Neural progenitor cell (in vitro differentiated cells): ENCODE results near the gene EMP1. TPM values are rescaled to one million over a fixed set of nuclear protein-coding genes. Genes with fewer than 3 reads are reported as not detected.
"Not testable (repeated sequence)": the region's sequence is repeated elsewhere in the genome, so short reads cannot be mapped to it uniquely, and the experiment has no call there.

ENCODE experiments used
- DNase-seq: peaks from one replicate; pipeline ENCODE4 v3.0.0-alpha.2; 2016; ENCODE audit warnings: low spot score
- H2AFZ ChIP-seq: fragments of 200-600 bp; sonication (generic); replicated peaks from 2 replicates; pipeline ENCODE4 v1.6.1; 2016; ENCODE audit warnings: antibody characterized with exemption
- H3F3A ChIP-seq: fragments of 200-600 bp; sonication (generic); 2 replicates; pipeline ENCODE4 v1.6.1; 2016; ENCODE audit warnings: antibody characterized with exemption, low read depth
- H3K27ac ChIP-seq: fragments of 200-600 bp; sonication (generic); 2 replicates; pipeline ENCODE4 v1.5.1; 2016; ENCODE audit warnings: mild to moderate bottlenecking
- H3K27me3 ChIP-seq: fragments of 200-600 bp; sonication (generic); 2 replicates; pipeline ENCODE4 v1.6.1; 2016; ENCODE audit warnings: mild to moderate bottlenecking, moderate library complexity
- H3K36me3 ChIP-seq: fragments of 200-600 bp; sonication (generic); 2 replicates; pipeline ENCODE4 v1.5.1; 2016
- H3K4me1 ChIP-seq: fragments of 200-600 bp; sonication (generic); 2 replicates; pipeline ENCODE4 v1.6.1; 2016; ENCODE audit warnings: mixed run types
- H3K4me2 ChIP-seq: fragments of 200-600 bp; sonication (generic); 2 replicates; pipeline ENCODE4 v1.6.1; 2016
- H3K4me3 ChIP-seq: fragments of 200-600 bp; sonication (generic); 2 replicates; pipeline ENCODE4 v1.5.1; 2016
- H3K79me2 ChIP-seq: fragments of 200-600 bp; sonication (generic); 2 replicates; pipeline ENCODE4 v1.6.1; 2016; ENCODE audit warnings: low read depth
- H3K9ac ChIP-seq: fragments of 200-600 bp; sonication (generic); 2 replicates; pipeline ENCODE4 v1.6.1; 2016
- H3K9me3 ChIP-seq: fragments of 200-600 bp; sonication (generic); 2 replicates; pipeline ENCODE4 v1.5.1; 2016; ENCODE audit warnings: low read depth
- H4K20me1 ChIP-seq: fragments of 200-600 bp; sonication (generic); 2 replicates; pipeline ENCODE4 v1.6.1; 2016; ENCODE audit warnings: low read depth
- H3K27ac Mint-ChIP-seq: 3 replicates; pipeline ENCODE4 v1.8.0; 2021; ENCODE audit warnings: mixed read lengths
- H3K27me3 Mint-ChIP-seq: 2 replicates; pipeline ENCODE4 v1.8.0; 2022; ENCODE audit warnings: low read depth, mild to moderate bottlenecking, inconsistent platforms, moderate library complexity, mixed read lengths; ENCODE audit not compliant: insufficient read depth
- H3K36me3 Mint-ChIP-seq: 3 replicates; pipeline ENCODE4 v1.8.0; 2021; ENCODE audit warnings: mixed read lengths
- H3K4me1 Mint-ChIP-seq: 3 replicates; pipeline ENCODE4 v1.8.0; 2021; ENCODE audit warnings: mixed read lengths
- H3K4me3 Mint-ChIP-seq: 3 replicates; pipeline ENCODE4 v1.8.0; 2021; ENCODE audit warnings: mild to moderate bottlenecking, moderate library complexity, mixed read lengths
- H3K9me3 Mint-ChIP-seq: 3 replicates; pipeline ENCODE4 v1.8.0; 2020; ENCODE audit warnings: mixed read lengths
- EZH2 ChIP-seq: fragments of 200-600 bp; sonication (generic); IDR thresholded peaks from 2 replicates; pipeline ENCODE4 v1.6.1; 2017; ENCODE audit warnings: antibody characterized with exemption, mild to moderate bottlenecking, moderate library complexity
- EZH2phosphoT487 ChIP-seq: fragments of 200-600 bp; sonication (generic); IDR thresholded peaks from 2 replicates; pipeline ENCODE4 v1.6.1; 2017; ENCODE audit warnings: antibody characterized with exemption
- total RNA-seq: library from RNA; depleted of rRNA; stranded (reverse); fragments of >200 nt; gene quantifications from 2 replicates; pipeline ENCODE4 v1.2.3, GENCODE V29; 2015; ENCODE audit warnings: low replicate concordance
- TF ChIP-seq, protein P1 (sequence below): fragments of 200-600 bp; sonication (generic); IDR thresholded peaks from 2 replicates; pipeline ENCODE4 v1.5.1; 2017; ENCODE audit warnings: antibody characterized with exemption, mild to moderate bottlenecking

EMP1 gene
- total RNA-seq, 1 donor from 2014 or later: not detected

DNA sequence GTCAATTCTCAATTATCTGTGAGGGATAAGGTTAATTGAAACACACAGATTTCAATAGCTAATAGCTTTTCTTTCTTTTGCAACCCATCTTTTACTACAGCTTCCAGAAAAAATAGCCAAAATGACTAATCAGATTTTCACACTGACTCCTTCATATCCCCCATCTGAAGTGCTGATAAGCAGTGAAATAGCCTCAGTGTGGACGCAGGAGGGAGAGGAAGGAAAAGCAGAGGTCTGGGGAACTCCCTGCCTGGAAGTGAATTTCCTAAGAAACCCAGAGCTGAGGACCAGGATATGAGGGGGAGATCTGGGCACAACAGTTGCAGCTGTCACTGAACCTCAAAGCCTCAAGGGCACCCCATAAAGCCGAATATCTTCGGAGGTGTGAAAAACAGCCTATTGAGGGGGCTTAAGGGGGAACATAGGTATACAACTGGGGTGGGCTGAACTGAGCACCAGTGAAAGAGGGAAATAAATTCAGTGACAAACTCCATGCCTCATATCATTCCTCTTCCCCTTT is 60.9 kb downstream of the EMP1 start:
- Mint-ChIP-seq H3K4me3 (no peak overlapping the region), H3K27ac (peak overlapping the region; percentile 69), H3K4me1 (peaks cover 39% of the 10 kb centered on the region), H3K27me3 (peaks cover 3% of the 10 kb centered on the region), H3K9me3 (no peaks in the 10 kb centered on the region), H3K36me3 (no peaks in the 10 kb centered on the region)
- H2AFZ ChIP-seq: no peak overlapping the region
- no peaks in the 10 kb centered on the region for H3K9me3 ChIP-seq
- peaks cover 27% of the 10 kb centered on the region for H3K4me1 ChIP-seq
- no peaks in the 10 kb centered on the region for H3K36me3 ChIP-seq
- no peak overlapping the region for H3K9ac ChIP-seq
- H3K27me3 ChIP-seq: no peaks in the 10 kb centered on the region
- no peak overlapping the region for H3K4me3 ChIP-seq
- DNase-seq: no peak
- H3F3A ChIP-seq: no peaks in the 10 kb centered on the region
- no peak for TF ChIP-seq EZH2
- no peak for TF ChIP-seq EZH2phosphoT487
- TF ChIP-seq, protein P1, sequence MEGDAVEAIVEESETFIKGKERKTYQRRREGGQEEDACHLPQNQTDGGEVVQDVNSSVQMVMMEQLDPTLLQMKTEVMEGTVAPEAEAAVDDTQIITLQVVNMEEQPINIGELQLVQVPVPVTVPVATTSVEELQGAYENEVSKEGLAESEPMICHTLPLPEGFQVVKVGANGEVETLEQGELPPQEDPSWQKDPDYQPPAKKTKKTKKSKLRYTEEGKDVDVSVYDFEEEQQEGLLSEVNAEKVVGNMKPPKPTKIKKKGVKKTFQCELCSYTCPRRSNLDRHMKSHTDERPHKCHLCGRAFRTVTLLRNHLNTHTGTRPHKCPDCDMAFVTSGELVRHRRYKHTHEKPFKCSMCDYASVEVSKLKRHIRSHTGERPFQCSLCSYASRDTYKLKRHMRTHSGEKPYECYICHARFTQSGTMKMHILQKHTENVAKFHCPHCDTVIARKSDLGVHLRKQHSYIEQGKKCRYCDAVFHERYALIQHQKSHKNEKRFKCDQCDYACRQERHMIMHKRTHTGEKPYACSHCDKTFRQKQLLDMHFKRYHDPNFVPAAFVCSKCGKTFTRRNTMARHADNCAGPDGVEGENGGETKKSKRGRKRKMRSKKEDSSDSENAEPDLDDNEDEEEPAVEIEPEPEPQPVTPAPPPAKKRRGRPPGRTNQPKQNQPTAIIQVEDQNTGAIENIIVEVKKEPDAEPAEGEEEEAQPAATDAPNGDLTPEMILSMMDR: no peak
- H4K20me1 ChIP-seq: no peaks in the 10 kb centered on the region
- H3K27ac ChIP-seq: no peak overlapping the region
- no peaks in the 10 kb centered on the region for H3K79me2 ChIP-seq
- no peak overlapping the region for H3K4me2 ChIP-seq

DNA sequence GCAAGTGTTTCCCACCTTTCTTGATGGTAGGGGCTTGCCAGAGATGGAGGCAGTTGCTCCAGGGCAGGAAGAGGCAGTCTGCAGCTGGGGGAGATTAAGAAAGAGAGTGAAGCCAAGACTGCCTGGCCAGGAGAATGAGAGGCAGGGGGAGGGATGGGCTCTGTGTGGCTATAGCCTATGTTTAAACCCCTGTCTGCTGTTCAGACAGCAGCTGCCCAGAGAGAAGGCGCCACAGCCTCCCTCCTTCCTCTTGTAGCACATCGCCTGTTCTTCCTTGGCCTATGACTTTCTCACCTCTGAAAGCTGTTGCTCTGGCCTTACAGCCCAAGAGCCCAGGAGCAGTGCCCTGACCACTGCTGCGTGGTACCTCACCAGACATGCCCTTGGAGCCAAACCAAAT is 61.7 kb downstream of the EMP1 start:
- Histone ChIP-seq H3K36me3 (no peaks in the 10 kb centered on the region), H3K79me2 (no peaks in the 10 kb centered on the region), H3K4me2 (peak overlapping the region; percentile 14), H3K4me3 (no peak overlapping the region), H3K9me3 (no peaks in the 10 kb centered on the region), H3K9ac (no peak overlapping the region), H3F3A (no peaks in the 10 kb centered on the region), H3K4me1 (peaks cover 27% of the 10 kb centered on the region), H3K27ac (no peak overlapping the region), H3K27me3 (no peaks in the 10 kb centered on the region), H2AFZ (no peak overlapping the region), H4K20me1 (no peaks in the 10 kb centered on the region)
- Mint-ChIP-seq H3K4me3 (no peak overlapping the region), H3K36me3 (no peaks in the 10 kb centered on the region), H3K4me1 (peaks cover 39% of the 10 kb centered on the region), H3K27ac (peak overlapping the region; percentile 30), H3K27me3 (peaks cover 3% of the 10 kb centered on the region), H3K9me3 (no peaks in the 10 kb centered on the region)
- TF ChIP-seq EZH2 (no peak), EZH2phosphoT487 (no peak)
- DNase-seq: peak; percentile 65

DNA sequence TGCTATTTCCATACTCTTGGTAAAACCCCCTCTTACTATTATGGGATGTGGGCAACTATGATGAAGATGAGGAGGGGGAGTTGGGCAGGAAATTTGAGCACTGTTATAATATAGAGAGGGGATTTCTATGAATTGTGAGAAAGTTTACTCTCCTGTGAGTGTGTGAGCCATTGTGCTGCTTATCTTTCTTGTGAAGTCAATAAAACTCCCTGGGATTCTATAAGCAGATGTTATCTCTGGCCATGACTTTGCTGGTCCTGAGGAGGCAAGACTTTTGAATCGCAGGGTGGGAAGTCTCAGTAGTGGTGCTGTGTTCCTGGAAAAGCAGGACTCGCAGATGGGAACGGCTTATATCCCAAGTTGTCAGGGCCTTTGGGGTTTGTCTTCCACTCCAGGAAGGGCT is 62.2 kb downstream of the EMP1 start:
- Histone ChIP-seq H3K27ac (no peak overlapping the region), H3K79me2 (no peaks in the 10 kb centered on the region), H4K20me1 (no peaks in the 10 kb centered on the region), H3K4me2 (no peak overlapping the region), H3K9me3 (no peaks in the 10 kb centered on the region), H3K36me3 (no peaks in the 10 kb centered on the region), H3K4me3 (no peak overlapping the region), H3F3A (no peaks in the 10 kb centered on the region), H3K27me3 (no peaks in the 10 kb centered on the region), H3K9ac (no peak overlapping the region), H2AFZ (no peak overlapping the region), H3K4me1 (peaks cover 27% of the 10 kb centered on the region)
- Mint-ChIP-seq H3K9me3 (no peaks in the 10 kb centered on the region), H3K36me3 (no peaks in the 10 kb centered on the region), H3K27ac (peak overlapping the region; percentile 46), H3K27me3 (peaks cover 3% of the 10 kb centered on the region), H3K4me3 (no peak overlapping the region), H3K4me1 (peaks cover 39% of the 10 kb centered on the region)
- TF ChIP-seq EZH2: no peak
- TF ChIP-seq EZH2phosphoT487: no peak
- TF ChIP-seq, protein P1: no peak
- no peak for DNase-seq

DNA sequence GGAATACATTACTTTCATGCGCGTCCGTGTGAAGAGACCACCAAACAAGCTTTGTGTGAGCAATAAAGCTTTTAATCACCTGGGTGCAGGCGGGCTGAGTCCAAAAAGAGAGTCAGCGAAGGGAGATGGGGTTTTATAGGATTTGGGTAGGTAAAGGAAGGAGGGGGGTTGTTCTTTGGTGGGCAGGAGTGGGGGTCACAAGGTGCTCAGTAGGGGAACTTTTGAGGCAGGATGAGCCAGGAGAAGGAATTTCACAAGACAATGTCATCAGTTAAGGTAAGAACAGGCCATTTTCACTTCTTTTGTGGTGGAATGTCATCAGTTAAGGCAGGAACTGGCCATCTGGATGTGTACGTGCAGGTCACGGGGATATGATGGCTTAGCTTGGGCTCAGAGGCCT is 63.1 kb downstream of the EMP1 start:
- H3K9ac ChIP-seq, DNase-seq, H3K4me2 ChIP-seq, H2AFZ ChIP-seq, H4K20me1 ChIP-seq, H3K36me3 Mint-ChIP-seq, H3K27me3 ChIP-seq, H3K27ac ChIP-seq, H3K36me3 ChIP-seq, H3F3A ChIP-seq, H3K4me3 Mint-ChIP-seq, H3K9me3 ChIP-seq, H3K79me2 ChIP-seq, H3K27ac Mint-ChIP-seq, H3K27me3 Mint-ChIP-seq, H3K9me3 Mint-ChIP-seq, H3K4me3 ChIP-seq: not testable (repeated sequence)
- H3K4me1 Mint-ChIP-seq: peaks cover 37% of the 10 kb centered on the region
- peaks cover 27% of the 10 kb centered on the region for H3K4me1 ChIP-seq

DNA sequence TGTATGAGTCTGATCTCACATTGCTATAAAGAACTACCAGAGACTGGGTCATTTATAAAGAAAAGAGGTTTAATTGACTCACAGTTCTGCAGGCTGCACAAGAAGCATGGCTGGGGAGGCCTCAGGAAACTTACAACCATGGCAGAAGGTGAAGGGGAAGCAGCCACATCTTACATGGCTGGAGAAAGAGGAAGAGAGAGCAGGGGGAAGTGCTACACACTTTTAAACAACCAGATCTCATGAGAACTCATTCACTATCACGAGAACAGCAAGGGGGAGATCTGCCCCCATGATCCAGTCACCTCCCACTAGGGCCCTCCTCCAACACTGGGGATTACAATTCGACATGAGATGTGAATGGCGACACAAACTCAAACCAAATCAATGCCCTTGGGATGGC is 71.3 kb downstream of the EMP1 start:
- not testable (repeated sequence) for H3F3A ChIP-seq, H3K27ac ChIP-seq, H3K9ac ChIP-seq, H3K9me3 ChIP-seq, DNase-seq, H3K36me3 Mint-ChIP-seq, H3K79me2 ChIP-seq, H3K4me1 ChIP-seq, H3K4me3 ChIP-seq, H3K9me3 Mint-ChIP-seq, H3K27me3 ChIP-seq, H3K4me2 ChIP-seq, H3K4me1 Mint-ChIP-seq, H4K20me1 ChIP-seq, H3K4me3 Mint-ChIP-seq, H3K27ac Mint-ChIP-seq, H2AFZ ChIP-seq, H3K36me3 ChIP-seq
- peaks cover 11% of the 10 kb centered on the region for H3K27me3 Mint-ChIP-seq
